Breast epithelium (tissue), 3 donors: ENCODE data around the gene ZBED4.

Experiments used
- CTCF ChIP-seq, 3 donors: fragments of 450-650 bp; IDR thresholded peaks; one replicate each; pipeline ENCODE4 v1.5.1; 2016 to 2017; ENCODE audit warnings: antibody characterized with exemption in 3 of 3, mild to moderate bottlenecking in 3 of 3, moderate library complexity in 3 of 3
- POLR2A ChIP-seq: fragments of 450-650 bp; IDR thresholded peaks from one replicate; pipeline ENCODE4 v1.6.1; 2016; ENCODE audit warnings: antibody characterized with exemption, mild to moderate bottlenecking, moderate library complexity

GRCh38 chr22:49899530-49899929, 45.9 kb downstream of the ZBED4 start:
- TF ChIP-seq CTCF (IDR thresholded peaks at IDR 0.05): no peak
- TF ChIP-seq POLR2A: no peak
